Endothelial cell of umbilical vein (primary cell): ENCODE data around the gene CLEC4A.
"Not testable (repeated sequence)": the region's sequence is repeated elsewhere in the genome, so short reads cannot be mapped to it uniquely, and the experiment has no call there.

Experiments
- CTCF ChIP-seq, 2 donors: IDR thresholded peaks; 1 replicate in 1 of 2; 2 replicates in 1 of 2; pipeline ENCODE4 v1.5.1; 2011; ENCODE audit warnings: low read length in 2 of 2, mild to moderate bottlenecking in 2 of 2, moderate library complexity in 2 of 2, control low read depth in 1 of 2, inconsistent platforms in 1 of 2, low read depth in 1 of 2; ENCODE audit not compliant: insufficient read depth in 1 of 2; ENCODE audit errors: extremely low read depth in 1 of 2
- GATA2 ChIP-seq: IDR thresholded peaks from 2 replicates; pipeline ENCODE4 v1.7.0; 2011; ENCODE audit warnings: low read depth, mild to moderate bottlenecking, moderate library complexity, mixed read lengths, low read length; ENCODE audit not compliant: insufficient read length, insufficient read depth
- POLR2AphosphoS5 ChIP-seq: IDR thresholded peaks from 2 replicates; pipeline ENCODE4 v1.6.1; 2012; ENCODE audit warnings: low read depth, mild to moderate bottlenecking, control low read depth, low read length, moderate library complexity; ENCODE audit not compliant: insufficient read depth

GRCh38 chr12:8084351-8084750 is 39.1 kb upstream of the CLEC4A start:
- TF ChIP-seq GATA2; CTCF (IDR thresholded peaks at IDR 0.05; ENCODE audit: extremely low read depth in 1 of 2, insufficient read depth in 1 of 2, low read depth in 1 of 2, low read length in 2 of 2); POLR2AphosphoS5: not testable (repeated sequence)
